Endothelial cell of umbilical vein (primary cell): ENCODE measurements around the gene MTF2.
"Not testable (repeated sequence)": the region's sequence is repeated elsewhere in the genome, so short reads cannot be mapped to it uniquely, and the experiment has no call there.

ENCODE experiments used
- CTCF ChIP-seq, 2 donors: IDR thresholded peaks; 1 replicate in 1 of 2; 2 replicates in 1 of 2; pipeline ENCODE4 v1.5.1; 2011; ENCODE audit warnings: low read length in 2 of 2, mild to moderate bottlenecking in 2 of 2, moderate library complexity in 2 of 2, control low read depth in 1 of 2, inconsistent platforms in 1 of 2, low read depth in 1 of 2; ENCODE audit not compliant: insufficient read depth in 1 of 2; ENCODE audit errors: extremely low read depth in 1 of 2
- POLR2A ChIP-seq: IDR thresholded peaks from 2 replicates; pipeline ENCODE4 v1.6.1; 2012; ENCODE audit warnings: low read depth, mild to moderate bottlenecking, control low read depth, low read length
- POLR2AphosphoS5 ChIP-seq: IDR thresholded peaks from 2 replicates; pipeline ENCODE4 v1.6.1; 2012; ENCODE audit warnings: low read depth, mild to moderate bottlenecking, control low read depth, low read length, moderate library complexity; ENCODE audit not compliant: insufficient read depth

DNA sequence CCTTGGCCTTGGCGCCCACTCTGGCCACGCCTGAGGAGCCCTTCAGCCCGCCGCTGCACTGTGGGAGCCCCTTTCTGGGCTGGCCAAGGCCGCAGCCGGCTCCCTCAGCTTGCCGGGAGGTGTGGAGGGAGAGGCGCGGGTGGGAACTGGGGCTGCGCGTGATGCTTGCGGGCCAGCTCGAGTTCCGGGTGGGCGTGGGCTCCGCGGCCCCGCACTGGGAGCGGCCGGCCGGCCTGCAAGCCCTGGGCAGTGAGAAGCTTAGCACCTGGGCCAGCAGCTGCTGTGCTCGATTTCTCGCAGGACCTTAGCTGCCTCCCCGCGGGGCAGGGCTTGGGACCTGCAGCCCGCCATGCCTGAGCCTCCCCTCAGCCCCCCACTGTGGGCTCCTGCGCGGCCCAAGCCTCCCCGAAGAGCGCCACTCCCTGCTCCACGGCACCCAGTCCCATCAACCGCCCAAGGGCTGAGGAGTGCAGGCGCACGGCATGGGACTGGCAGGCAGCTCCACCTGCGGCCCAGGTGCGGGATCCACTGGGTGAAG, 91.1 kb downstream of the MTF2 start:
- not testable (repeated sequence) for TF ChIP-seq POLR2A; CTCF (IDR thresholded peaks at IDR 0.05; ENCODE audit: extremely low read depth in 1 of 2, insufficient read depth in 1 of 2, low read depth in 1 of 2, low read length in 2 of 2); POLR2AphosphoS5
